HepG2 (cell line): ENCODE measurements around the gene TULP4. TPM values are rescaled to one million over a fixed set of nuclear protein-coding genes. Genes with fewer than 3 reads are reported as not detected.

Experiments
- ATAC-seq: fragments of 200-7000 bp; cut with Tn5 transposase; 3 replicates; pipeline ENCODE4 v1.9.1; 2020; ENCODE audit warnings: mild to moderate bottlenecking, moderate library complexity
- BruUV-seq: library from RNA; stranded (reverse); fragments of 400-500 nt; replicated peaks from 2 replicates; lab custom pipeline; 2021; lab: Mats Ljungman, UMichigan
- CTCF ChIA-PET: fragments of 300-600 bp; formaldehyde crosslinking; extraction: SDS; loops from one replicate; lab custom pipeline; 2021; ENCODE audit warnings: low total read pairs, inconsistent platforms, low intra/inter-chr PET ratio; lab: Yijun Ruan, JAX
- POLR2A ChIA-PET: fragments of 350-600 bp; sonication (Branson Sonifier 250); formaldehyde crosslinking; loops from one replicate; lab custom pipeline; 2020; ENCODE audit warnings: antibody characterized with exemption, inconsistent platforms; lab: Yijun Ruan, JAX
- DNase-seq: peaks from one replicate; pipeline ENCODE4 v3.0.0-alpha.2; 2015; ENCODE audit warnings: low spot score
- FAIRE-seq: peaks from 3 replicates; lab custom pipeline; 2011; peaks lifted over from hg19 to GRCh38; lab: Jason Lieb, UNC
- H2AFZ ChIP-seq: one replicate; pipeline ENCODE4 v1.6.1; 2011; ENCODE audit warnings: low read length, inconsistent platforms
- H3K27ac ChIP-seq: fragments of 300-600 bp; 3 replicates; pipeline ENCODE4 v1.8.0; 2011; ENCODE audit warnings: mixed run types, mild to moderate bottlenecking, mixed read lengths, low read length, inconsistent platforms; ENCODE audit not compliant: insufficient read depth; ENCODE audit errors: extremely low read length
- H3K27me3 ChIP-seq, 2 experiments: fragments of 200-600 bp in 1 of 2; 2 replicates in 1 of 2; 3 replicates in 1 of 2; pipeline versions ENCODE4 v1.6.0 to v1.8.0; 2011; ENCODE audit warnings: low read length in 2 of 2, mild to moderate bottlenecking in 2 of 2, moderate library complexity in 2 of 2, inconsistent platforms in 1 of 2; ENCODE audit not compliant: insufficient read depth in 2 of 2, control insufficient read depth in 1 of 2
- H3K36me3 ChIP-seq, 2 experiments: fragments of 200-600 bp in 1 of 2; replicated peaks in 1 of 2; 2 replicates in 1 of 2; 3 replicates in 1 of 2; pipeline versions ENCODE4 v1.5.1 to v1.8.0; 2011; ENCODE audit warnings: low read length in 2 of 2, inconsistent platforms in 1 of 2; ENCODE audit not compliant: insufficient read depth in 2 of 2, control insufficient read depth in 1 of 2
- H3K4me1 ChIP-seq: 2 replicates; pipeline ENCODE4 v1.5.1; 2012; ENCODE audit warnings: low read length, inconsistent platforms; ENCODE audit not compliant: insufficient read depth
- H3K4me2 ChIP-seq: 2 replicates; pipeline ENCODE4 v1.6.0; 2011; ENCODE audit warnings: low read depth, low read length, inconsistent platforms
- H3K4me3 ChIP-seq, 3 experiments: fragments of 200-600 bp in 1 of 3; sonication (generic), shearing (Covaris generic) in 1 of 3; replicated peaks in 1 of 3; 2 replicates each; pipeline ENCODE4 v1.5.1; 2011 to 2016; ENCODE audit warnings: low read length in 3 of 3, inconsistent platforms in 2 of 3, low read depth in 2 of 3, mild to moderate bottlenecking in 2 of 3, control low read depth in 1 of 3, mixed read lengths in 1 of 3; ENCODE audit not compliant: insufficient read depth in 1 of 3
- H3K79me2 ChIP-seq: one replicate; pipeline ENCODE4 v1.6.1; 2011; ENCODE audit warnings: low read length, inconsistent platforms; ENCODE audit not compliant: insufficient read depth
- H3K9ac ChIP-seq: 2 replicates; pipeline ENCODE4 v1.6.0; 2011; ENCODE audit warnings: mild to moderate bottlenecking, low read depth, low read length, inconsistent platforms; ENCODE audit not compliant: insufficient read depth
- H3K9me3 ChIP-seq: 2 replicates; pipeline ENCODE4 v1.5.1; 2012; ENCODE audit warnings: mild to moderate bottlenecking, low read length
- H4K20me1 ChIP-seq: 2 replicates; pipeline ENCODE4 v1.6.0; 2011; ENCODE audit warnings: inconsistent platforms, mild to moderate bottlenecking, low read length, moderate library complexity; ENCODE audit not compliant: insufficient read depth
- ELF1 ChIP-seq: sonication (generic); formaldehyde crosslinking; IDR thresholded peaks from 2 replicates; pipeline ENCODE4 v1.4.0; 2020; ENCODE audit warnings: missing genetic modification reagents
- MLLT10 ChIP-seq: sonication (generic); formaldehyde crosslinking; IDR thresholded peaks from 2 replicates; pipeline ENCODE4 v1.4.0; 2020; ENCODE audit warnings: missing genetic modification reagents
- RBFOX2 ChIP-seq: fragments of 200-400 bp; formaldehyde crosslinking; IDR thresholded peaks from 2 replicates; pipeline ENCODE4 v1.6.1; 2017; ENCODE audit warnings: low read depth, mild to moderate bottlenecking, low read length
- XBP1 ChIP-seq: sonication (generic); formaldehyde crosslinking; IDR thresholded peaks from 2 replicates; pipeline ENCODE4 v1.5.0; 2020; ENCODE audit warnings: missing genetic modification reagents
- WGBS: methylation state at CpG from one replicate; pipeline ENCODE4 v1.1.6; 2017; ENCODE audit warnings: low lambda C conversion rate; 5-methylcytosine and 5-hydroxymethylcytosine counted together
- in situ Hi-C: cut with HindIII; loops from 2 replicates; pipeline ENCODE4 v1.10.0; 2017; ENCODE audit warnings: low pct_unique_long_range_greater_than_20kb; ENCODE audit not compliant: extremely low pct_ligation_motif_present
- intact Hi-C: fragments of 100-400 bp; cut with micrococcal nuclease; formaldehyde crosslinking; loops from one replicate; pipeline ENCODE4 v1.10.0; 2022; ENCODE audit not compliant: unreplicated experiment
- polyA plus RNA-seq, 8 experiments: library from polyadenylated mRNA; depleted of rRNA in 3 of 8; stranded (reverse) in 7 of 8; unstranded in 1 of 8; fragments of >200 nt; fragmentation: Illumina TruSeq in 4 of 8; extraction: Trizol in 4 of 8; gene quantifications; 2 replicates each; pipeline versions ENCODE4 v1.2.1 to v1.2.3, GENCODE V29; 2011 to 2016; ENCODE audit warnings: low read depth in 4 of 8, missing spikeins in 1 of 8, mixed read lengths in 1 of 8; ENCODE audit not compliant: insufficient read depth in 1 of 8
- total RNA-seq, 5 experiments: library from RNA; depleted of rRNA; stranded (reverse); fragments of >200 nt; fragmentation: Illumina TruSeq; extraction: Trizol; gene quantifications; 2 replicates each; pipeline ENCODE4 v1.2.3, GENCODE V29; 2016; ENCODE audit warnings: low read depth in 1 of 5
- TF ChIP-seq, protein P1 (sequence below): sonication (generic); formaldehyde crosslinking; IDR thresholded peaks from 2 replicates; pipeline ENCODE4 v1.4.0; 2020; ENCODE audit warnings: missing genetic modification reagents
- TF ChIP-seq, protein P2 (sequence below): sonication (generic); formaldehyde crosslinking; conservative IDR thresholded peaks from 2 replicates; pipeline ENCODE4 v1.4.0; 2020; ENCODE audit warnings: missing genetic modification reagents
- TF ChIP-seq, protein P3 (sequence below): sonication (generic); formaldehyde crosslinking; conservative IDR thresholded peaks from 2 replicates; pipeline ENCODE4 v1.4.0; 2020; ENCODE audit warnings: missing genetic modification reagents
- TF ChIP-seq, protein P4 (sequence below), 2 experiments: sonication (generic) in 1 of 2; formaldehyde crosslinking in 1 of 2; IDR thresholded peaks; 2 replicates each; pipeline versions ENCODE4 v1.4.0 to v1.6.1; 2018 to 2020; ENCODE audit warnings: missing genetic modification reagents in 2 of 2, borderline replicate concordance in 1 of 2, low read depth in 1 of 2, mild to moderate bottlenecking in 1 of 2, missing biosample characterization in 1 of 2

Gene TULP4
- total and polyA plus RNA-seq, 2 of the 13 experiments (the other 11 are each of a cell fraction or from before 2014, with no cell fraction given) = 21.1 to 122 TPM

- Histone ChIP-seq H3K27ac (no peak overlapping the region), H3K36me3 (peaks cover 15 to 44% of the 10 kb centered on the region in 2 experiments), H4K20me1 (no peaks in the 10 kb centered on the region), H3K4me1 (no peaks in the 10 kb centered on the region), H2AFZ (no peak overlapping the region), H3K4me3 (no peak overlapping the region), H3K79me2 (no peaks in the 10 kb centered on the region), H3K9me3 (no peaks in the 10 kb centered on the region), H3K4me2 (no peak overlapping the region), H3K9ac (no peak overlapping the region), H3K27me3 (no peaks in the 10 kb centered on the region)
- TF ChIP-seq RBFOX2 (no peak), MLLT10 (CRISPR knock-in tag) (no peak), XBP1 (CRISPR knock-in tag) (no peak), ELF1 (CRISPR knock-in tag) (no peak)
- TF ChIP-seq, protein P1, sequence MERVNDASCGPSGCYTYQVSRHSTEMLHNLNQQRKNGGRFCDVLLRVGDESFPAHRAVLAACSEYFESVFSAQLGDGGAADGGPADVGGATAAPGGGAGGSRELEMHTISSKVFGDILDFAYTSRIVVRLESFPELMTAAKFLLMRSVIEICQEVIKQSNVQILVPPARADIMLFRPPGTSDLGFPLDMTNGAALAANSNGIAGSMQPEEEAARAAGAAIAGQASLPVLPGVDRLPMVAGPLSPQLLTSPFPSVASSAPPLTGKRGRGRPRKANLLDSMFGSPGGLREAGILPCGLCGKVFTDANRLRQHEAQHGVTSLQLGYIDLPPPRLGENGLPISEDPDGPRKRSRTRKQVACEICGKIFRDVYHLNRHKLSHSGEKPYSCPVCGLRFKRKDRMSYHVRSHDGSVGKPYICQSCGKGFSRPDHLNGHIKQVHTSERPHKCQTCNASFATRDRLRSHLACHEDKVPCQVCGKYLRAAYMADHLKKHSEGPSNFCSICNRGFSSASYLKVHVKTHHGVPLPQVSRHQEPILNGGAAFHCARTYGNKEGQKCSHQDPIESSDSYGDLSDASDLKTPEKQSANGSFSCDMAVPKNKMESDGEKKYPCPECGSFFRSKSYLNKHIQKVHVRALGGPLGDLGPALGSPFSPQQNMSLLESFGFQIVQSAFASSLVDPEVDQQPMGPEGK = no peak
- TF ChIP-seq, protein P2, sequence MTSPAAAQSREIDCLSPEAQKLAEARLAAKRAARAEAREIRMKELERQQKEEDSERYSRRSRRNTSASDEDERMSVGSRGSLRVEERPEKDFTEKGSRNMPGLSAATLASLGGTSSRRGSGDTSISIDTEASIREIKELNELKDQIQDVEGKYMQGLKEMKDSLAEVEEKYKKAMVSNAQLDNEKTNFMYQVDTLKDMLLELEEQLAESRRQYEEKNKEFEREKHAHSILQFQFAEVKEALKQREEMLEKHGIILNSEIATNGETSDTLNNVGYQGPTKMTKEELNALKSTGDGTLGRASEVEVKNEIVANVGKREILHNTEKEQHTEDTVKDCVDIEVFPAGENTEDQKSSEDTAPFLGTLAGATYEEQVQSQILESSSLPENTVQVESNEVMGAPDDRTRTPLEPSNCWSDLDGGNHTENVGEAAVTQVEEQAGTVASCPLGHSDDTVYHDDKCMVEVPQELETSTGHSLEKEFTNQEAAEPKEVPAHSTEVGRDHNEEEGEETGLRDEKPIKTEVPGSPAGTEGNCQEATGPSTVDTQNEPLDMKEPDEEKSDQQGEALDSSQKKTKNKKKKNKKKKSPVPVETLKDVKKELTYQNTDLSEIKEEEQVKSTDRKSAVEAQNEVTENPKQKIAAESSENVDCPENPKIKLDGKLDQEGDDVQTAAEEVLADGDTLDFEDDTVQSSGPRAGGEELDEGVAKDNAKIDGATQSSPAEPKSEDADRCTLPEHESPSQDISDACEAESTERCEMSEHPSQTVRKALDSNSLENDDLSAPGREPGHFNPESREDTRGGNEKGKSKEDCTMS (CRISPR knock-in tag) = no peak
- TF ChIP-seq, protein P3, sequence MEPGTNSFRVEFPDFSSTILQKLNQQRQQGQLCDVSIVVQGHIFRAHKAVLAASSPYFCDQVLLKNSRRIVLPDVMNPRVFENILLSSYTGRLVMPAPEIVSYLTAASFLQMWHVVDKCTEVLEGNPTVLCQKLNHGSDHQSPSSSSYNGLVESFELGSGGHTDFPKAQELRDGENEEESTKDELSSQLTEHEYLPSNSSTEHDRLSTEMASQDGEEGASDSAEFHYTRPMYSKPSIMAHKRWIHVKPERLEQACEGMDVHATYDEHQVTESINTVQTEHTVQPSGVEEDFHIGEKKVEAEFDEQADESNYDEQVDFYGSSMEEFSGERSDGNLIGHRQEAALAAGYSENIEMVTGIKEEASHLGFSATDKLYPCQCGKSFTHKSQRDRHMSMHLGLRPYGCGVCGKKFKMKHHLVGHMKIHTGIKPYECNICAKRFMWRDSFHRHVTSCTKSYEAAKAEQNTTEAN (CRISPR knock-in tag) = no peak
- TF ChIP-seq, protein P4, sequence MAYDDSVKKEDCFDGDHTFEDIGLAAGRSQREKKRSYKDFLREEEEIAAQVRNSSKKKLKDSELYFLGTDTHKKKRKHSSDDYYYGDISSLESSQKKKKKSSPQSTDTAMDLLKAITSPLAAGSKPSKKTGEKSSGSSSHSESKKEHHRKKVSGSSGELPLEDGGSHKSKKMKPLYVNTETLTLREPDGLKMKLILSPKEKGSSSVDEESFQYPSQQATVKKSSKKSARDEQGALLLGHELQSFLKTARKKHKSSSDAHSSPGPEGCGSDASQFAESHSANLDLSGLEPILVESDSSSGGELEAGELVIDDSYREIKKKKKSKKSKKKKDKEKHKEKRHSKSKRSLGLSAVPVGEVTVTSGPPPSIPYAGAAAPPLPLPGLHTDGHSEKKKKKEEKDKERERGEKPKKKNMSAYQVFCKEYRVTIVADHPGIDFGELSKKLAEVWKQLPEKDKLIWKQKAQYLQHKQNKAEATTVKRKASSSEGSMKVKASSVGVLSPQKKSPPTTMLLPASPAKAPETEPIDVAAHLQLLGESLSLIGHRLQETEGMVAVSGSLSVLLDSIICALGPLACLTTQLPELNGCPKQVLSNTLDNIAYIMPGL (CRISPR knock-in tag; IDR thresholded peaks at IDR 0.05; ENCODE audit: borderline replicate concordance in 1 of 2, low read depth in 1 of 2) = no peak
- in situ Hi-C loops = no loop called here
- ChIA-PET CTCF (no interaction called here), POLR2A (no interaction called here)
- no TSS peak for BruUV-seq
- FAIRE-seq = no peak
- no peak; the same call in 2 of the 3 replicates for ATAC-seq
- no peak for DNase-seq
- 95% methylated on average over 15 of the region's 15 CpGs for WGBS
- intact Hi-C loops = no loop called here
These were observed 163.4 kb downstream of the TULP4 start for GRCh38 chr6:158475344-158476302.
